CD1c-positive myeloid dendritic cell (primary cell): ENCODE measurements around the gene DNAH8.

Source experiments
- DNase-seq: peaks from one replicate; pipeline ENCODE4 v3.0.0-alpha.2; 2016; ENCODE audit errors: extremely low spot score

DNAH8 gene

DNA sequence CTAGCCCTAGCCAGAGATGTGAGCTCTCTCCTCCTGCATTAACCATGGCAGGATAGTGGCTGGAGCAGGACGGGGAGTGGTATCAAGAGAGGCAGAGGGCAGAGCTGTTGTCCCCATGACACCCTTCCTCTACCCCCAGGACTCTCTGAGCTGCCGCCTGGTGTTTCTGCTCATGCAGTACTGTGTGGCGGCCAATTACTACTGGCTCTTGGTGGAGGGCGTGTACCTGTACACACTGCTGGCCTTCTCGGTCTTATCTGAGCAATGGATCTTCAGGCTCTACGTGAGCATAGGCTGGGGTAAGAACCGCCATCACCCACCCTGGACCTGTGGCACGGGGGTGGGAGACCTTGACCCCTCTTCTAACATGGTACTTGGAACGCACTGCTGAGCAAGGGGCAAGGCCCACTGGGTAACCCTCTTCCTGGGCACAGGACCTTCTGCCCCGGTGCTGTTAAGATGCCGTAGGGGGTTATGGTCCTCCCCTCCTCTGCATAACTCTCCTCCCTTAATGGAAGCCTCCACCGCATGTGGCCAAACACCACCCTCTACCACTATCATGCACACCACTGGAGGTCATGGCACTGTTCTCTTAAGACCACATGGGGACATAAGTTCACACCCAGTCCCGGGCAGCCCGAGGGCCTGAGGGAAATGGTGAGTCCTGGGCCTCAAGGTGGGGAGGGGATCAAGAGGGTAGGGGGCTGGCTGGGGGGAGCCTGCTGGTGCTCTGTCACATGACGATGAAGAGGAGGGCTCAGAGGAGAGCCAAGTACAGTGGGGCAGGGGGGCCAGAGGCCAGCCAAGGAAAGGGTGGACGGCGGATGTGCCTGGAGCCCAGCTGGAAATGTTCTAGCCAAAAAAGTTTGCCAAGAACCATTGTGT lies 358.6 kb downstream of the DNAH8 start:
- no peak for DNase-seq

DNA sequence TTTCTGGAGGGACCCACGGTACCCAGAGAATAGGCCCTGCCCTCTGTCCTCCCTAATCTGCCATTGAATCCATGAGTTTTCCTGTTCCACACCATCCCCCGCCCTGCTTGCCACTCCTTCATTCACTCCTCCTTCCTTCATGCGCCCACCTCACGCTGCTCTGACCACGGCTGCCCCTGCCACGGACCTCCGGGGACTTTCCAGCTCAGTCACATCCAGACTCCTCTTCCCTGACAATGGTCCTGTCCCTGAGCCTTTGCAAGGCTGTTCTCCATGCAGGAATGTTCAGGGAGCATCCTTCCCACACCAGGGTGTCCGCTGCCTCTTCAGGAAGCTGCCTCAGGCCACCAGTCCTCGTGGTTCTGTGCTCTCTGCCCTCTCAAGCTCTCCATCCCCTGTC lies 359.4 kb downstream of the DNAH8 start:
- no peak for DNase-seq

GRCh38 chr6:39075010-39075686 lies 360.0 kb downstream of the DNAH8 start:
- no peak for DNase-seq

GRCh38 chr6:39075807-39076622 lies 360.9 kb downstream of the DNAH8 start:
- no peak for DNase-seq

DNA sequence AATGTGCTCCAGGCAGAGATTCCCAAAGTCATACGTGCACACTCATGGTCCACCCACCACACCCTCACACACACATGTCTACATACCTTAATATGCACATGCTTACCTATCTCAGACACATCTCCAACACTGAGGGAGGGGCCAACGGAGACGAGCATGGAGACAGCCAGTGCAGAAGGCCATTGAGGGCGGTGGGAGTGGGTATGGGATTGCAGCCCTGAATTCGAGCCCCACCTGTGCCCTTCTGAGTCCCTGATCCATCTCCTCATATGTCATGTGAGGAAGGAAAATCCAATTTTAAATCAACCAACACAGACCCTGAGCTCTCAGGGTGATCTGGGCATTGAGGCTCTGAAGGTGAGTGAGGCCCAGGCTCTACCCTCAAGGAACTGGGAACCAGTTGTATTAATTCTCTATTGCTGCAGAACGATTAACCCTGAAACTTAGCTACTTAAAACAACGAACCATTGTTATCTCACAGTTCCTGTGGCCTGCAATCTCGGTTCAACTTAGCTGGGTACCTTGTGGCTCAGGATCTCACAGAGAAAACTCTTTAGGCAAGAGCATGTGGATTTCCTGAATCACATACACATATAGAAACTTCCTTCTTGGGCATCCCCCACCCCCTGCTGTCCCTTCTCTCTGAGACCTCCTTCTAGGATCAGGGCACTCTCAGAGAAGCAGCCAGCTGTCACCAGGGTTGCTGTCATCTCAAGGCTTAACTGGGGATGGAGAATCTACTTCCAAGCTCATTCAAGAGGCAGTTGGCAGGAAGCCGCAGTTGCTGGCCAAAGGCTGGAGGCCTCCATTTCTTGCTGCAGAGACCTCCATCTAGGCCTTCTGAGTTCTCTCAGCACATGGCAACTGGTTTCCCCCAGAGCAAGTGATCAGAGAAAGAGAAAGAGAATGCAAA lies 361.8 kb downstream of the DNAH8 start:
- DNase-seq = no peak

- no peak for DNase-seq
Measured at GRCh38 chr6:39077882-39078594, 362.9 kb downstream of the DNAH8 start.

DNA sequence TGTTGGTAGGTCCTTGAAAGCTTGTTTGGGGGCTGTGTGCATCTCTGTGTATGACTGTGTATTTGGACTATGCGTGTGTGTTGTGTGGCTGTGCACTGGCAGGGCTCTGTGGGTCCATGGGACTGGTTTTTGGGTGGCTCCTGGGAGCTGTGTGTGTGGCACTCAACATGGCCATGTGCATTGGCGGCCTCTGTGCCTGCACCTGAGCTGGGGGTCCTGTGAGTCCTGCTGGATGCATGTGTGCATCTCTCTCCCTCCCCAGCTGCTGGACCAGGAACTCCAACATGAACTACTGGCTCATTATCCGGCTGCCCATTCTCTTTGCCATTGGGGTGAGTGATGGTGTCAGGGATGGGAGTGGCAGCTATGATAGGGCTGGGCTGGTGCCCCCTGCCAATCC lies 363.6 kb downstream of the DNAH8 start:
- DNase-seq = no peak

GRCh38 chr6:39079197-39080125 lies 364.4 kb downstream of the DNAH8 start:
- DNase-seq = no peak
